ENCODE results near the gene EGFL6.

EGFL6 gene

GRCh38 chrX:13652850-13653693 lies 83.7 kb downstream of the EGFL6 start, which contains the start of gene TCEANC (continued):
- TF ChIP-seq, protein P1, sequence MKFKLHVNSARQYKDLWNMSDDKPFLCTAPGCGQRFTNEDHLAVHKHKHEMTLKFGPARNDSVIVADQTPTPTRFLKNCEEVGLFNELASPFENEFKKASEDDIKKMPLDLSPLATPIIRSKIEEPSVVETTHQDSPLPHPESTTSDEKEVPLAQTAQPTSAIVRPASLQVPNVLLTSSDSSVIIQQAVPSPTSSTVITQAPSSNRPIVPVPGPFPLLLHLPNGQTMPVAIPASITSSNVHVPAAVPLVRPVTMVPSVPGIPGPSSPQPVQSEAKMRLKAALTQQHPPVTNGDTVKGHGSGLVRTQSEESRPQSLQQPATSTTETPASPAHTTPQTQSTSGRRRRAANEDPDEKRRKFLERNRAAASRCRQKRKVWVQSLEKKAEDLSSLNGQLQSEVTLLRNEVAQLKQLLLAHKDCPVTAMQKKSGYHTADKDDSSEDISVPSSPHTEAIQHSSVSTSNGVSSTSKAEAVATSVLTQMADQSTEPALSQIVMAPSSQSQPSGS (tag by site-specific recombination; IDR thresholded peaks at IDR 0.05; ENCODE audit: low read depth) = no peak; the same call in 1 of the 2 replicates
- TF ChIP-seq ZNF664 (tag by site-specific recombination; IDR thresholded peaks at IDR 0.05) (no peak), BCL11B (tag by site-specific recombination; IDR thresholded peaks at IDR 0.05; ENCODE audit: low read depth) (no peak), ZSCAN30 (tag by site-specific recombination; IDR thresholded peaks at IDR 0.05) (peak; percentile 20; the same call in 1 of the 2 replicates), KLF7 (tag by site-specific recombination; IDR thresholded peaks at IDR 0.05; ENCODE audit: borderline replicate concordance) (peak; percentile 35; the same call in 1 of the 2 replicates), SP2 (tag by site-specific recombination; IDR thresholded peaks at IDR 0.05) (peak; percentile 96), ZNF202 (tag by site-specific recombination; IDR thresholded peaks at IDR 0.05; ENCODE audit: borderline replicate concordance) (no peak), ZSCAN18 (tag by site-specific recombination; IDR thresholded peaks at IDR 0.05) (no peak), ZNF621 (tag by site-specific recombination; IDR thresholded peaks at IDR 0.05) (no peak), TCF7L2 (IDR thresholded peaks at IDR 0.05; ENCODE audit: borderline replicate concordance, low read depth, low read length) (no peak), ZNF76 (tag by site-specific recombination; IDR thresholded peaks at IDR 0.05; ENCODE audit: borderline replicate concordance, low read depth) (peak; percentile 63; the same call in 1 of the 2 replicates), ZNF140 (tag by site-specific recombination; IDR thresholded peaks at IDR 0.05) (no peak), KLF9 (tag by site-specific recombination; IDR thresholded peaks at IDR 0.05; ENCODE audit: low read depth) (peak; percentile 80), ZNF514 (tag by site-specific recombination; IDR thresholded peaks at IDR 0.05) (no peak), ZNF48 (tag by site-specific recombination; IDR thresholded peaks at IDR 0.05) (no peak), ZNF174 (tag by site-specific recombination; IDR thresholded peaks at IDR 0.05) (no peak), ZNF37A (tag by site-specific recombination; IDR thresholded peaks at IDR 0.05) (no peak), PRDM10 (tag by site-specific recombination; IDR thresholded peaks at IDR 0.05) (peak; percentile 90), ZNF366 (tag by site-specific recombination; conservative IDR thresholded peaks at IDR 0.05) (no peak), ZNF274 (IDR thresholded peaks at IDR 0.05; ENCODE audit: low read length) (no peak), ZNF274 (tag by site-specific recombination; IDR thresholded peaks at IDR 0.05; ENCODE audit: borderline replicate concordance) (no peak), CTCF (tag by site-specific recombination; IDR thresholded peaks at IDR 0.05) (no peak; the same call in 1 of the 2 replicates), ZBTB7A (tag by site-specific recombination; IDR thresholded peaks at IDR 0.05; ENCODE audit: low read depth) (no peak), ZBTB44 (tag by site-specific recombination; IDR thresholded peaks at IDR 0.05) (no peak), ZNF24 (tag by site-specific recombination; IDR thresholded peaks at IDR 0.05) (no peak), SP3 (tag by site-specific recombination; IDR thresholded peaks at IDR 0.05) (peak; percentile 81), YY1 (tag by site-specific recombination; IDR thresholded peaks at IDR 0.05) (no peak)
- TF ChIP-seq, protein P2, sequence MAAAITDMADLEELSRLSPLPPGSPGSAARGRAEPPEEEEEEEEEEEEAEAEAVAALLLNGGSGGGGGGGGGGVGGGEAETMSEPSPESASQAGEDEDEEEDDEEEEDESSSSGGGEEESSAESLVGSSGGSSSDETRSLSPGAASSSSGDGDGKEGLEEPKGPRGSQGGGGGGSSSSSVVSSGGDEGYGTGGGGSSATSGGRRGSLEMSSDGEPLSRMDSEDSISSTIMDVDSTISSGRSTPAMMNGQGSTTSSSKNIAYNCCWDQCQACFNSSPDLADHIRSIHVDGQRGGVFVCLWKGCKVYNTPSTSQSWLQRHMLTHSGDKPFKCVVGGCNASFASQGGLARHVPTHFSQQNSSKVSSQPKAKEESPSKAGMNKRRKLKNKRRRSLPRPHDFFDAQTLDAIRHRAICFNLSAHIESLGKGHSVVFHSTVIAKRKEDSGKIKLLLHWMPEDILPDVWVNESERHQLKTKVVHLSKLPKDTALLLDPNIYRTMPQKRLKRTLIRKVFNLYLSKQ (tag by site-specific recombination; IDR thresholded peaks at IDR 0.05; ENCODE audit: borderline replicate concordance) = no peak
